ENCODE measurements around the gene AFDN. TPM values are rescaled to one million over a fixed set of nuclear protein-coding genes. Genes with fewer than 3 reads are reported as not detected.

The AFDN gene
- total RNA-seq, 4 donors from 2014 or later = 133 to 391 (median 148) TPM

DNA sequence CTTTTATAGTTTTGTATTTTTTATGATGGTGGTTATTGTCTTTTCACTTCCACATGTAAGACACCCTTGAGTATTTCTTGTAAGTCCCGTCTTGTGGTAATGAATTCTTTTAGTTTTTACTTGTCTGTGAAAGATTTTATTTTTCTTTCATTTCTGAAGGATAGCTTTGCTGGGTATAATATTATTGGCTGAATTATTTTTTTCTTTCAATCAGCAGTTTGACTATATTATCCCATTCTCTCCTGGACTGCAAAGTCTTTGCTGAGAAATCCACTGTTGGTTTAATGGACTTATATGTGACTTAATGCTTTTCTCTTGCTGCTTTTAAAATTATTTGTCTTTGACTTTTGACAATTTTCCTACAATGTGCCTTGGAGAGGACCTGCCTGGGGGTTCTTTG is 184.6 kb downstream of the AFDN start:
- Histone ChIP-seq H3K27ac (no peak overlapping the region), H3K4me3 (no peak overlapping the region), H3K27me3 (peaks cover 4% of the 10 kb centered on the region), H3K9me3 (no peaks in the 10 kb centered on the region), H3K36me3 (no peaks in the 10 kb centered on the region), H3K4me1 (peaks cover 5% of the 10 kb centered on the region)
- no peak for DNase-seq (ENCODE audit: low spot score in 2 of 2)
- TF ChIP-seq POLR2A (IDR thresholded peaks at IDR 0.05) = no peak
- TF ChIP-seq EP300 (IDR thresholded peaks at IDR 0.05) = no peak
- TF ChIP-seq POLR2AphosphoS5 (IDR thresholded peaks at IDR 0.05) = no peak
- TF ChIP-seq, protein P1, sequence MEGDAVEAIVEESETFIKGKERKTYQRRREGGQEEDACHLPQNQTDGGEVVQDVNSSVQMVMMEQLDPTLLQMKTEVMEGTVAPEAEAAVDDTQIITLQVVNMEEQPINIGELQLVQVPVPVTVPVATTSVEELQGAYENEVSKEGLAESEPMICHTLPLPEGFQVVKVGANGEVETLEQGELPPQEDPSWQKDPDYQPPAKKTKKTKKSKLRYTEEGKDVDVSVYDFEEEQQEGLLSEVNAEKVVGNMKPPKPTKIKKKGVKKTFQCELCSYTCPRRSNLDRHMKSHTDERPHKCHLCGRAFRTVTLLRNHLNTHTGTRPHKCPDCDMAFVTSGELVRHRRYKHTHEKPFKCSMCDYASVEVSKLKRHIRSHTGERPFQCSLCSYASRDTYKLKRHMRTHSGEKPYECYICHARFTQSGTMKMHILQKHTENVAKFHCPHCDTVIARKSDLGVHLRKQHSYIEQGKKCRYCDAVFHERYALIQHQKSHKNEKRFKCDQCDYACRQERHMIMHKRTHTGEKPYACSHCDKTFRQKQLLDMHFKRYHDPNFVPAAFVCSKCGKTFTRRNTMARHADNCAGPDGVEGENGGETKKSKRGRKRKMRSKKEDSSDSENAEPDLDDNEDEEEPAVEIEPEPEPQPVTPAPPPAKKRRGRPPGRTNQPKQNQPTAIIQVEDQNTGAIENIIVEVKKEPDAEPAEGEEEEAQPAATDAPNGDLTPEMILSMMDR (IDR thresholded peaks at IDR 0.05) = no peak
- WGBS = 93% methylated on average over 1 of the region's 1 CpG

DNA sequence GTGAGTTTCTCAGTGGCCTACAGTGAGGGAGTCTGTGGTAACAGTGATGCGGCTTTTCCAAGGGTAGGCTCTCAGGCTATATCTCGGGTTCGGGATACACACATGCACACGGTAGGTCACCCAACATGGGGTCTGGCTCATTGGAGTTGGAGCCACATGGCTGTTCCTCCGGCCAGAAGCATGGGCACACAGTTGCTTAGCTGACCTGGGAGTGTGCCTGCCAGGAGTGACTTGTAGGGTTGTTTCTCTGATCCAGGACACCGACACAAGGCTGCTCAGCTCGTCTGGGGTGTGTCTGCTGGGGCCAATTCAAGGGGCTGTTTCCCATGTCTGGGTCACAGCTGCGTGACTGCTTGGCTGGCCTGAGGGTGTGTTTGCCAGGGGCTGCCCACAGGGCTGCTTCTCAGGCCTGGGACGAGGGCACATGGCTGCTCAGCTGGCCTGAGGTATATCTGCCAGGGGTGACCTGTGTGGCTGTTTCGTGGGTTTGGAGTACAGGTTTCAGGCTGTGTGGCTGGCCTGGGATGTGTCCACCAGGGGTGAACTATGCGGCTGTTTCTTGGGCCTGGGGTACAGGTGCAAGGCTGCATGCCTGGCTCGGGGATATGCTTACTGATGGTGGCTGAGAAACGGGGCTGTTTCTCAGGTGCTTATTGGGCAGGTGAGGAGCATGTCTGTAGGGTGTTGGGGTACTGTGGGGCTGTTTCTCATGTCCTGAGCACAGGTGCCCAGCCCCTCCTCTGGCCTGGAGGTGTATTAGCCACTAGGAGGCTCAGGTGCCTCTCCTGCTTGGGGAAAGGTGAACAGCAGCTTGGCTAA is 185.9 kb downstream of the AFDN start:
- no peaks in the 10 kb centered on the region for H3K36me3 ChIP-seq
- TF ChIP-seq EP300 (IDR thresholded peaks at IDR 0.05) = no peak
- TF ChIP-seq, protein P1 (IDR thresholded peaks at IDR 0.05) = no peak
- TF ChIP-seq POLR2AphosphoS5 (IDR thresholded peaks at IDR 0.05) = no peak
- TF ChIP-seq POLR2A (IDR thresholded peaks at IDR 0.05) = no peak
- H3K27ac ChIP-seq = no peak overlapping the region
- whole genome bisulfite sequencing = 100% methylated on average over 4 of the region's 13 CpGs
- peaks cover 6% of the 10 kb centered on the region for H3K27me3 ChIP-seq
- DNase-seq (ENCODE audit: low spot score in 2 of 2) = no peak
- H3K4me1 ChIP-seq = peaks cover 8% of the 10 kb centered on the region
- no peak overlapping the region for H3K4me3 ChIP-seq
- H3K9me3 ChIP-seq = no peaks in the 10 kb centered on the region

DNA sequence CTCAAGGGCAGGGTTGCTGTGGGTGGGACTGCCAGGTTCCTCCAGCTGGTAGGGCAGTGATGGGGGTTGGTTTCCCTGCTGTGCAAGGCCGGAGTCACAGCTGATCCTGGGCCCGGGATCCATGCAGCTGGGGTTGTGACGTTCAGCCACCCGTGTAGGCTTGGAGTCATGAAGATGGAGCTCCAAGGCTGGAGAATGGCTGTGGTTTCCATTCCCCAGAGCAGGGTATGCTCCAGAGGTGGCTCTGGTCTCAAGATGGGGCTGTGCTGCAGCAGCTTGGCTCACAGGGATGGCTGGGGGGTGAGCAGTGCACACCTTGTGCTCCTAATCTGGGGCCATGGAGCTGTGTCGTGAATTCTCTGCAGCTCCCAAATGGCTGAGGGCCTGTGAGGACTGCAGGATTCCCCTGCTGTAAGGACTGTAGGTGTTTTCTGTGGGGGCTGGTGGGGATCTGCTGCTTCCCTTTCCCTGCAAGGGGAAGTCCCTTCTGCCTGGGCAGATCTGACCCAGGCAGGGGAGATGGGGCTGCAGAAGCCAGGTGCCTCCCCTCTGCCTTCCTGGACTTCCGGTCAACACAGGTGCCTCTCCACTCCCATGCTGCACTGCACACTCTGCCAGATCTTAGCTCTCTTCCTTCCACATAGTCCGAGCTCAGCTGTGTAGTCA is 186.7 kb downstream of the AFDN start:
- Histone ChIP-seq H3K27ac (no peak overlapping the region), H3K9me3 (no peaks in the 10 kb centered on the region), H3K4me3 (no peak overlapping the region), H3K27me3 (peaks cover 9% of the 10 kb centered on the region), H3K4me1 (peaks cover 6% of the 10 kb centered on the region), H3K36me3 (no peaks in the 10 kb centered on the region)
- 90% methylated on average over 3 of the region's 7 CpGs for WGBS
- TF ChIP-seq POLR2A (IDR thresholded peaks at IDR 0.05) (no peak), POLR2AphosphoS5 (IDR thresholded peaks at IDR 0.05) (no peak), EP300 (IDR thresholded peaks at IDR 0.05) (no peak)
- TF ChIP-seq, protein P1 (IDR thresholded peaks at IDR 0.05) = no peak
- DNase-seq (ENCODE audit: low spot score in 2 of 2) = no peak

DNA sequence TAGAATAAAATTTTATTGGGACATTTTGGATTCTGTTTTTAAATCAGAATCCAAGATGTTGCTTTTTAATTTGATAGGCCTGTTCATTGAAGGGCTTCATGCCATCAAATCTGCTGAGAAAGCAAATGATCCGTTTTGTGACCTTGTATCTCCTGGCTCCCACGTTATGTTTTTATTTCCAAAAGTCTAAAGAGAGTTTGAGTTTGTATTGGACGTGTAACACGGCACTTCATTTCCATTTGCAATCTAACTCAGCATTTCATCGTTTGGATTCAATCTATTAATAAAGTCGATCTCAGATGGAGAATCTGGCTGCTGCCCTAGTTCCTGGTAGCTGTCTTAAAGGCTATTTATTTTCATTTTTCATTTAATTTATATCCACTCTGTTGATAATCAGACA is 187.7 kb downstream of the AFDN start:
- Histone ChIP-seq H3K4me3 (no peak overlapping the region), H3K27ac (no peak overlapping the region), H3K27me3 (peaks cover 10% of the 10 kb centered on the region), H3K36me3 (no peaks in the 10 kb centered on the region), H3K4me1 (peaks cover 6% of the 10 kb centered on the region), H3K9me3 (no peaks in the 10 kb centered on the region)
- WGBS = 49% methylated on average over 6 of the region's 6 CpGs
- DNase-seq (ENCODE audit: low spot score in 2 of 2) = no peak
- TF ChIP-seq POLR2AphosphoS5 (IDR thresholded peaks at IDR 0.05) (no peak), POLR2A (IDR thresholded peaks at IDR 0.05) (no peak), EP300 (IDR thresholded peaks at IDR 0.05) (no peak)
- TF ChIP-seq, protein P1 (IDR thresholded peaks at IDR 0.05) = no peak

GRCh38 chr6:168015009-168015408 is 188.3 kb downstream of the AFDN start:
- Histone ChIP-seq H3K27ac (no peak overlapping the region), H3K4me1 (peaks cover 6% of the 10 kb centered on the region), H3K9me3 (no peaks in the 10 kb centered on the region), H3K36me3 (no peaks in the 10 kb centered on the region), H3K4me3 (no peak overlapping the region), H3K27me3 (peaks cover 10% of the 10 kb centered on the region)
- TF ChIP-seq POLR2A (IDR thresholded peaks at IDR 0.05) = no peak
- TF ChIP-seq, protein P1 (IDR thresholded peaks at IDR 0.05) = no peak
- no peak for TF ChIP-seq POLR2AphosphoS5 (IDR thresholded peaks at IDR 0.05)
- no peak for TF ChIP-seq EP300 (IDR thresholded peaks at IDR 0.05)
- no peak for DNase-seq (ENCODE audit: low spot score in 2 of 2)
- 83% methylated on average over 4 of the region's 4 CpGs for WGBS

All from suprapubic skin (tissue), 4 donors.